ENCODE data around the gene TRAF3.
"Not testable (repeated sequence)": the region's sequence is repeated elsewhere in the genome, so short reads cannot be mapped to it uniquely, and the experiment has no call there.

The TRAF3 gene

GRCh38 chr14:102760496-102761193, 16.6 kb upstream of the TRAF3 start:
- DNase-seq (ENCODE audit: low read depth): no peak
- no peak overlapping the region for H3K4me3 ChIP-seq (ENCODE audit: control insufficient read depth, low read depth, low read length)
- no peak for TF ChIP-seq CTCF (IDR thresholded peaks at IDR 0.05; ENCODE audit: control insufficient read depth, insufficient read depth, low read depth, low read length, missing control alignments)

GRCh38 chr14:102761206-102761605, 16.0 kb upstream of the TRAF3 start:
- no peak for TF ChIP-seq CTCF (IDR thresholded peaks at IDR 0.05; ENCODE audit: control insufficient read depth, insufficient read depth, low read depth, low read length, missing control alignments)
- H3K4me3 ChIP-seq (ENCODE audit: control insufficient read depth, low read depth, low read length): no peak overlapping the region
- no peak for DNase-seq (ENCODE audit: low read depth)

GRCh38 chr14:102764220-102764671, 13.0 kb upstream of the TRAF3 start:
- H3K4me3 ChIP-seq (ENCODE audit: control insufficient read depth, low read depth, low read length): no peak overlapping the region
- no peak for TF ChIP-seq CTCF (IDR thresholded peaks at IDR 0.05; ENCODE audit: control insufficient read depth, insufficient read depth, low read depth, low read length, missing control alignments)
- no peak for DNase-seq (ENCODE audit: low read depth)

GRCh38 chr14:102765770-102766169, 11.5 kb upstream of the TRAF3 start:
- not testable (repeated sequence) for H3K4me3 ChIP-seq (ENCODE audit: control insufficient read depth, low read depth, low read length); DNase-seq (ENCODE audit: low read depth)

- no peak for TF ChIP-seq CTCF (IDR thresholded peaks at IDR 0.05; ENCODE audit: control insufficient read depth, insufficient read depth, low read depth, low read length, missing control alignments)
- no peak overlapping the region for H3K4me3 ChIP-seq (ENCODE audit: control insufficient read depth, low read depth, low read length)
- DNase-seq (ENCODE audit: low read depth): no peak
Observed at GRCh38 chr14:102768223-102769048, 8.8 kb upstream of the TRAF3 start.

- no peak for DNase-seq (ENCODE audit: low read depth)
- no peak for TF ChIP-seq CTCF (IDR thresholded peaks at IDR 0.05; ENCODE audit: control insufficient read depth, insufficient read depth, low read depth, low read length, missing control alignments)
- no peak overlapping the region for H3K4me3 ChIP-seq (ENCODE audit: control insufficient read depth, low read depth, low read length)
Observed at GRCh38 chr14:102769049-102769327, 8.3 kb upstream of the TRAF3 start.

Measured in AG09309 (cell line).